IMR-90 (cell line): ENCODE data around the gene GSE1. TPM values are rescaled to one million over a fixed set of nuclear protein-coding genes. Genes with fewer than 3 reads are reported as not detected.

Experiments used
- ATAC-seq: fragments of 200-7000 bp; cut with Tn5 transposase; 2 replicates; pipeline ENCODE4 v1.9.1; 2020; ENCODE audit warnings: low read depth, mild to moderate bottlenecking, moderate library complexity
- BruUV-seq: library from RNA; stranded (reverse); fragments of 400-500 nt; replicated peaks from 2 replicates; lab custom pipeline; 2021; lab: Mats Ljungman, UMichigan
- CTCF ChIA-PET: fragments of 300-600 bp; formaldehyde crosslinking; extraction: SDS; loops from one replicate; lab custom pipeline; 2021; ENCODE audit warnings: antibody characterized with exemption; lab: Yijun Ruan, JAX
- POLR2A ChIA-PET: fragments of 300-600 bp; sonication (Branson Sonifier 250); formaldehyde crosslinking; loops from one replicate; lab custom pipeline; 2022; ENCODE audit warnings: antibody characterized with exemption; ENCODE audit not compliant: unreplicated experiment; lab: Charles Lee
- DNase-seq: peaks from one replicate; pipeline ENCODE4 v3.0.0; 2013
- H2AFZ ChIP-seq: replicated peaks from 2 replicates; pipeline ENCODE3; 2013; ENCODE audit warnings: low read length, mild to moderate bottlenecking; ENCODE audit not compliant: poor library complexity
- H2AK5ac ChIP-seq: 2 replicates; pipeline ENCODE4 v1.6.1; 2013; ENCODE audit warnings: low read depth, low read length, inconsistent platforms
- H2AK9ac ChIP-seq: replicated peaks from 2 replicates; pipeline ENCODE3; 2013; ENCODE audit warnings: mild to moderate bottlenecking, low read depth, low read length, moderate library complexity; ENCODE audit not compliant: poor library complexity
- H2BK120ac ChIP-seq: 2 replicates; pipeline ENCODE4 v1.6.1; 2013; ENCODE audit warnings: low read depth, low read length, inconsistent platforms
- H2BK15ac ChIP-seq: 3 replicates; pipeline ENCODE4 v1.6.1; 2013; ENCODE audit warnings: low read depth, low read length, inconsistent platforms
- H2BK20ac ChIP-seq: 2 replicates; pipeline ENCODE4 v1.6.1; 2013; ENCODE audit warnings: low read depth, mild to moderate bottlenecking, inconsistent platforms, low read length, moderate library complexity
- H2BK5ac ChIP-seq: 2 replicates; pipeline ENCODE4 v1.6.1; 2013; ENCODE audit warnings: mild to moderate bottlenecking, low read depth, low read length, inconsistent platforms; ENCODE audit not compliant: poor library complexity, severe bottlenecking
- H3K14ac ChIP-seq: replicated peaks from 2 replicates; pipeline ENCODE4 v1.6.1; 2013; ENCODE audit warnings: low read depth, low read length, inconsistent platforms
- H3K18ac ChIP-seq: 2 replicates; pipeline ENCODE4 v1.6.1; 2013; ENCODE audit warnings: low read depth, low read length, control low read depth
- H3K23ac ChIP-seq: 2 replicates; pipeline ENCODE4 v1.6.1; 2013; ENCODE audit warnings: low read depth, low read length, inconsistent platforms
- H3K27ac ChIP-seq: 2 replicates; pipeline ENCODE4 v1.5.1; 2013; ENCODE audit warnings: mild to moderate bottlenecking, control low read depth, low read length; ENCODE audit not compliant: insufficient read depth
- H3K27me3 ChIP-seq: 2 replicates; pipeline ENCODE4 v1.6.1; 2013; ENCODE audit warnings: low read length; ENCODE audit not compliant: control insufficient read depth, insufficient read depth
- H3K36me3 ChIP-seq: 2 replicates; pipeline ENCODE4 v1.6.1; 2013; ENCODE audit warnings: low read length, mixed read lengths; ENCODE audit not compliant: control insufficient read depth, insufficient read depth
- H3K4ac ChIP-seq: 2 replicates; pipeline ENCODE4 v1.6.1; 2013; ENCODE audit warnings: low read depth, low read length, inconsistent platforms
- H3K4me1 ChIP-seq: 2 replicates; pipeline ENCODE4 v1.6.1; 2013; ENCODE audit warnings: low read length, mixed read lengths; ENCODE audit not compliant: control insufficient read depth, insufficient read depth
- H3K4me2 ChIP-seq: 2 replicates; pipeline ENCODE4 v1.6.1; 2013; ENCODE audit warnings: low read depth, mild to moderate bottlenecking, control low read depth, low read length, moderate library complexity
- H3K4me3 ChIP-seq: 2 replicates; pipeline ENCODE4 v1.5.1; 2013; ENCODE audit warnings: low read depth, mild to moderate bottlenecking, control low read depth, low read length, moderate library complexity; ENCODE audit not compliant: insufficient read depth
- H3K56ac ChIP-seq: 2 replicates; pipeline ENCODE4 v1.6.1; 2013; ENCODE audit warnings: low read length, inconsistent platforms; ENCODE audit not compliant: insufficient read depth; ENCODE audit errors: extremely low read depth
- H3K79me1 ChIP-seq, 2 experiments: 2 replicates each; pipeline ENCODE4 v1.6.1; 2013; ENCODE audit warnings: low read length in 2 of 2, inconsistent platforms in 1 of 2, low read depth in 1 of 2
- H3K9ac ChIP-seq: 2 replicates; pipeline ENCODE4 v1.6.1; 2013; ENCODE audit warnings: low read depth, low read length, control low read depth
- H3K9me1 ChIP-seq: 2 replicates; pipeline ENCODE4 v1.6.1; 2013; ENCODE audit warnings: low read length, inconsistent platforms; ENCODE audit not compliant: insufficient read depth
- H3K9me3 ChIP-seq: 2 replicates; pipeline ENCODE4 v1.6.1; 2013; ENCODE audit warnings: low read length; ENCODE audit not compliant: control insufficient read depth, insufficient read depth
- H4K20me1 ChIP-seq: 2 replicates; pipeline ENCODE4 v1.6.1; 2013; ENCODE audit warnings: low read length, inconsistent platforms; ENCODE audit not compliant: insufficient read depth
- H4K5ac ChIP-seq: 2 replicates; pipeline ENCODE4 v1.6.1; 2013; ENCODE audit warnings: mild to moderate bottlenecking, low read depth, low read length, control low read depth
- H4K8ac ChIP-seq, 2 experiments: 2 replicates each; pipeline ENCODE4 v1.6.1; 2013; ENCODE audit warnings: low read depth in 2 of 2, low read length in 2 of 2, control low read depth in 1 of 2, inconsistent platforms in 1 of 2
- H4K91ac ChIP-seq: 2 replicates; pipeline ENCODE4 v1.6.1; 2013; ENCODE audit warnings: low read depth, low read length, inconsistent platforms; ENCODE audit not compliant: insufficient read depth
- RFX5 ChIP-seq: IDR thresholded peaks from 2 replicates; pipeline ENCODE4 v1.8.0; 2012; ENCODE audit warnings: low read depth, mild to moderate bottlenecking, low read length, moderate library complexity
- SMC3 ChIP-seq: fragments of 150-350 bp; IDR thresholded peaks from 2 replicates; pipeline ENCODE4 v1.6.1; 2016; ENCODE audit warnings: low read depth, mild to moderate bottlenecking, antibody characterized with exemption, low read length, moderate library complexity
- WGBS, 2 experiments: methylation state at CpG; one replicate each; pipeline versions ENCODE4 v1.1.5 to v1.1.7; 2013; ENCODE audit warnings: missing lambda C conversion rate in 2 of 2; ENCODE audit not compliant: insufficient read length in 1 of 2; ENCODE audit errors: extremely low coverage in 2 of 2; 5-methylcytosine and 5-hydroxymethylcytosine counted together
- dilution Hi-C: fragments of 300-500 bp; cut with HindIII; formaldehyde crosslinking; loops from one replicate; pipeline ENCODE4 v1.14.3; 2018; ENCODE audit warnings: low sequenced_read_pairs; ENCODE audit not compliant: unreplicated experiment
- in situ Hi-C: fragments of 300-500 bp; cut with MboI; formaldehyde crosslinking; loops from 3 replicates; pipeline ENCODE4 v1.14.3; 2019; ENCODE audit warnings: low sequenced_read_pairs, inconsistent platforms, mixed read lengths
- intact Hi-C: fragments of 100-400 bp; cut with micrococcal nuclease; formaldehyde crosslinking; loops from 2 replicates; pipeline ENCODE4 v1.10.0; 2022
- polyA plus RNA-seq, 3 experiments: library from polyadenylated mRNA; depleted of rRNA; stranded (reverse); fragments of >200 nt; gene quantifications; 2 replicates each; pipeline ENCODE4 v1.2.3, GENCODE V29; 2012; ENCODE audit warnings: low replicate concordance in 1 of 3
- total RNA-seq: library from RNA; depleted of rRNA; stranded (reverse); fragments of >200 nt; gene quantifications from 2 replicates; pipeline ENCODE4 v1.2.3, GENCODE V29; 2012

The GSE1 gene
- total and polyA plus RNA-seq, 2 of the 4 experiments (the other 2 are of a cell fraction): 14.9 to 25.5 TPM

DNA sequence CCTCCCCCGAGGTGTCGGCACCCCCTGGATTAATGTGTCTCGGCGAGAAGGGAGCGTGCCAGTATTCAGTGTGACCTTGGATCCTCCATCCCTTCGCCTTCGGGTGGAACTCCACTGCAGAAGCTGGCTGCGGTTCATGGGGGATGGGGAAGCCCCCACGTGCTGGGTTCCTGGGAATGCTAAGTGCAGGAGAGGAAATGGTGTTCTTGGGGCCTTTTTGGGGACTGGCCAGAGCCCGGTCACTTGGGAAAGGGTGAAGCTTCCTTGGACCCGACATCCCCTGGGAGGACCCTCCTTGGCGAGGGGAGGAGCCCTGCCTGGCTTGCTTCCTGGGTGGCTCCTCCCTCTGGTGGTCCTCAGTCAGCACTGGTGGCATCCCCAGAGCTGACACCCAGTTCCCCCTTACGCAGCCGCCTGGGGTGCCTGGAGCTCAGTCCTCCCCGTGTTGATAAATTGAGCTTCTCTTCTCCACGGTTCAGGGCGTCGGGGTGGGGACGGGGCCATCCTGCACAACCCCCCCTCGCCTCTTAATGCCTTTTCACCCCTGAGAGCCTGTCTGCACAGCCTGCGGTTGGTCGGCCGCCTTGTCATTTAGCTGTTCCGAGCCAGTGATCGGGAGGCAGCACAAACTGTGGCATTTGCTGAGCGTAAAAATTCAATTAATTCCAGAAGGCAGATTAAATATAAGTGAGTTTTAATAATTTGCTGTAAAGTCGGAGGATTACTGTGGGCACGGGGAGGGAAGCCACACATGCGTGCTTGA lies 30.7 kb upstream of the GSE1 start:
- H3K9ac ChIP-seq: peak overlapping the region; percentile 43; the same call in 1 of the 2 replicates
- peak overlapping the region; percentile 88 for H2AK9ac ChIP-seq
- peak overlapping the region; percentile 34 for H3K14ac ChIP-seq
- intact Hi-C loops: no loop called here
- peak overlapping the region; percentile 58 for H3K23ac ChIP-seq
- peak overlapping the region; percentile 45; the same call in 1 of the 2 replicates for H3K18ac ChIP-seq
- H3K36me3 ChIP-seq: no peaks in the 10 kb centered on the region
- H3K9me3 ChIP-seq: no peaks in the 10 kb centered on the region
- H2BK120ac ChIP-seq: peak overlapping the region; percentile 55
- BruUV-seq: no TSS peak
- POLR2A ChIA-PET: no interaction called here
- peak overlapping the region; percentile 89 for H3K4ac ChIP-seq
- TF ChIP-seq RFX5 (no peak), SMC3 (no peak)
- H3K4me1 ChIP-seq: peaks cover 47% of the 10 kb centered on the region
- H2BK5ac ChIP-seq: no peak overlapping the region
- H4K8ac ChIP-seq: peak overlapping the region; percentile 65 to 75; a peak in 3 of 4 replicates
- ATAC-seq (no peak), DNase-seq (no peak)
- dilution Hi-C loops: no loop called here
- H2AK5ac ChIP-seq: peak overlapping the region; percentile 43
- H4K91ac ChIP-seq: peak overlapping the region; percentile 75
- H2BK20ac ChIP-seq: no peak overlapping the region; the same call in 1 of the 2 replicates
- CTCF ChIA-PET: interaction anchor here (1.3 kb wide), 1 partner anchor 34 kb away, joined by 5 read pairs; no protein-coding TSS in a partner anchor
- no peak overlapping the region for H3K4me3 ChIP-seq
- peak overlapping the region; percentile 29; the same call in 1 of the 3 replicates for H2BK15ac ChIP-seq
- in situ Hi-C loops: no loop called here
- no peak overlapping the region for H3K56ac ChIP-seq
- H3K9me1 ChIP-seq: peaks cover 10% of the 10 kb centered on the region; the same call in 1 of the 2 replicates
- H3K27me3 ChIP-seq: no peaks in the 10 kb centered on the region
- H3K4me2 ChIP-seq: peak overlapping the region; percentile 18; the same call in 1 of the 2 replicates
- peak overlapping the region; percentile 81; the same call in 1 of the 2 replicates for H3K27ac ChIP-seq
- peaks cover 57% of the 10 kb centered on the region for H4K20me1 ChIP-seq
- peak overlapping the region; percentile 55; the same call in 1 of the 2 replicates for H4K5ac ChIP-seq
- peaks cover 30 to 90% of the 10 kb centered on the region in 2 experiments for H3K79me1 ChIP-seq
- H2AFZ ChIP-seq: peak overlapping the region; percentile 2
- 29% methylated on average over 6 of the region's 29 CpGs; no CpG with 5 or more reads in 1 of the 2 experiments for WGBS, 2 experiments
